ENCODE results near the gene MED13.

DNA sequence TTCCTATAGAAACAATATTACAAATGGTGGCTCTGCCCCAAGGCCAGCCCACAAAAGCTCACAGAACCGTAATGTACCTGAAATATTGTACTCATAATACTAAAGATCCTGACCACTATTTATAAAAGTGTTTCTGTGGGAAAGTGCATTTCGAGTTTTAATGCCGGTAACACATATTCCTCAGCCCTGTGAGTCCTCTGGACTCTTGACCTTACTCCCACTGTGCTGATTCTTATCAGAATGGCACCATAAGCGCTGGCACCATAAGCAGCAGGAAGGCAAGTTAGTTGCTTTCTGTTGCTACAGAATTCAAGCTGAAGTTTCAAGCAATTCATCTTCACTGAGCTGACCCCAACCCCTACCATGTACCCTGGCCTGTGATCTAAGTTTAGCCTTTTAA is 36.4 kb upstream of the MED13 start:
- TF ChIP-seq, protein P1, sequence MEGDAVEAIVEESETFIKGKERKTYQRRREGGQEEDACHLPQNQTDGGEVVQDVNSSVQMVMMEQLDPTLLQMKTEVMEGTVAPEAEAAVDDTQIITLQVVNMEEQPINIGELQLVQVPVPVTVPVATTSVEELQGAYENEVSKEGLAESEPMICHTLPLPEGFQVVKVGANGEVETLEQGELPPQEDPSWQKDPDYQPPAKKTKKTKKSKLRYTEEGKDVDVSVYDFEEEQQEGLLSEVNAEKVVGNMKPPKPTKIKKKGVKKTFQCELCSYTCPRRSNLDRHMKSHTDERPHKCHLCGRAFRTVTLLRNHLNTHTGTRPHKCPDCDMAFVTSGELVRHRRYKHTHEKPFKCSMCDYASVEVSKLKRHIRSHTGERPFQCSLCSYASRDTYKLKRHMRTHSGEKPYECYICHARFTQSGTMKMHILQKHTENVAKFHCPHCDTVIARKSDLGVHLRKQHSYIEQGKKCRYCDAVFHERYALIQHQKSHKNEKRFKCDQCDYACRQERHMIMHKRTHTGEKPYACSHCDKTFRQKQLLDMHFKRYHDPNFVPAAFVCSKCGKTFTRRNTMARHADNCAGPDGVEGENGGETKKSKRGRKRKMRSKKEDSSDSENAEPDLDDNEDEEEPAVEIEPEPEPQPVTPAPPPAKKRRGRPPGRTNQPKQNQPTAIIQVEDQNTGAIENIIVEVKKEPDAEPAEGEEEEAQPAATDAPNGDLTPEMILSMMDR (IDR thresholded peaks at IDR 0.05 in 2 of 3, conservative IDR thresholded peaks at IDR 0.05 in 1 of 3; ENCODE audit: borderline replicate concordance in 1 of 3, insufficient read depth in 1 of 3, low read depth in 2 of 3, low read length in 2 of 3) = no peak
- TF ChIP-seq, protein P2, sequence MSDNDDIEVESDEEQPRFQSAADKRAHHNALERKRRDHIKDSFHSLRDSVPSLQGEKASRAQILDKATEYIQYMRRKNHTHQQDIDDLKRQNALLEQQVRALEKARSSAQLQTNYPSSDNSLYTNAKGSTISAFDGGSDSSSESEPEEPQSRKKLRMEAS (IDR thresholded peaks at IDR 0.05) = no peak
- no peak for TF ChIP-seq YY1 (IDR thresholded peaks at IDR 0.05; ENCODE audit: extremely low read depth, insufficient replicate concordance, low read depth, low read length)
- TF ChIP-seq, protein P3, sequence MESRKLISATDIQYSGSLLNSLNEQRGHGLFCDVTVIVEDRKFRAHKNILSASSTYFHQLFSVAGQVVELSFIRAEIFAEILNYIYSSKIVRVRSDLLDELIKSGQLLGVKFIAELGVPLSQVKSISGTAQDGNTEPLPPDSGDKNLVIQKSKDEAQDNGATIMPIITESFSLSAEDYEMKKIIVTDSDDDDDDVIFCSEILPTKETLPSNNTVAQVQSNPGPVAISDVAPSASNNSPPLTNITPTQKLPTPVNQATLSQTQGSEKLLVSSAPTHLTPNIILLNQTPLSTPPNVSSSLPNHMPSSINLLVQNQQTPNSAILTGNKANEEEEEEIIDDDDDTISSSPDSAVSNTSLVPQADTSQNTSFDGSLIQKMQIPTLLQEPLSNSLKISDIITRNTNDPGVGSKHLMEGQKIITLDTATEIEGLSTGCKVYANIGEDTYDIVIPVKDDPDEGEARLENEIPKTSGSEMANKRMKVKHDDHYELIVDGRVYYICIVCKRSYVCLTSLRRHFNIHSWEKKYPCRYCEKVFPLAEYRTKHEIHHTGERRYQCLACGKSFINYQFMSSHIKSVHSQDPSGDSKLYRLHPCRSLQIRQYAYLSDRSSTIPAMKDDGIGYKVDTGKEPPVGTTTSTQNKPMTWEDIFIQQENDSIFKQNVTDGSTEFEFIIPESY (IDR thresholded peaks at IDR 0.05; ENCODE audit: extremely low read depth, insufficient replicate concordance, low read length) = no peak
- no peak for TF ChIP-seq CEBPB (IDR thresholded peaks at IDR 0.05; ENCODE audit: low read depth)
- no peak for TF ChIP-seq EZH2phosphoT487 (IDR thresholded peaks at IDR 0.05; ENCODE audit: borderline replicate concordance)
- TF ChIP-seq POLR2A (IDR thresholded peaks at IDR 0.05; ENCODE audit: borderline replicate concordance, extremely low read depth, insufficient read depth, insufficient read length) = no peak
- TF ChIP-seq EGR1 (IDR thresholded peaks at IDR 0.05; ENCODE audit: low read depth) = no peak
- TF ChIP-seq POLR2AphosphoS5 (IDR thresholded peaks at IDR 0.05; ENCODE audit: low read depth, low read length) = no peak

All from HCT116 (cell line).